Dermis microvascular lymphatic vessel endothelial cell (primary cell): ENCODE measurements around the gene MESP1. TPM values are rescaled to one million over a fixed set of nuclear protein-coding genes. Genes with fewer than 3 reads are reported as not detected.

ENCODE experiments used
- DNase-seq, 2 donors: peaks; one replicate each; pipeline versions ENCODE4 v3.0.0 to v3.0.0-alpha.2; 2010; ENCODE audit warnings: low read depth in 2 of 2
- total RNA-seq: library from RNA; depleted of rRNA; stranded (reverse); fragments of >200 nt; gene quantifications from 2 replicates; pipeline ENCODE4 v1.2.1, GENCODE V29; 2014

The MESP1 gene
- total RNA-seq, 1 donor from 2014 or later: 0.13 TPM

DNA sequence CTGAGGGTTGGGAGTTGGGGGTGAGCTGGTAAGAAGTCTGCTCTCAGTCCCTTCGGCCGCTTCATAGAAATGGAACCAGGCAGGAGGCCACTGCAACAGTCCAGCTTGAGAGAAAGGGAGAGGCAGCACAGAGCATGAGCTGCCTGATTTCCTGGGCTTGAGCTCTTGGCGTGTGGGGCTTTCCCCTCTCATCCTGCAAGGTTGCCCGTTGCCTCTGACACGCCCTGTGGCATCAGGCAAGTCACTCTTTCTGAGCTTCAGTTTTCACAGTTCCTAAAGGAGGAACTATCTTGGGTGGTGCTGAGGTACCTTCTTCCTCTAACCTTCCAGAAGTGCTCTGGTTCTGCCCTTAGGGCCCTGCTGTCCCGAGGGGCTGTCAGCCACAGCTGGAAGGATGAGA, 30.0 kb upstream of the MESP1 start:
- DNase-seq: no peak

DNA sequence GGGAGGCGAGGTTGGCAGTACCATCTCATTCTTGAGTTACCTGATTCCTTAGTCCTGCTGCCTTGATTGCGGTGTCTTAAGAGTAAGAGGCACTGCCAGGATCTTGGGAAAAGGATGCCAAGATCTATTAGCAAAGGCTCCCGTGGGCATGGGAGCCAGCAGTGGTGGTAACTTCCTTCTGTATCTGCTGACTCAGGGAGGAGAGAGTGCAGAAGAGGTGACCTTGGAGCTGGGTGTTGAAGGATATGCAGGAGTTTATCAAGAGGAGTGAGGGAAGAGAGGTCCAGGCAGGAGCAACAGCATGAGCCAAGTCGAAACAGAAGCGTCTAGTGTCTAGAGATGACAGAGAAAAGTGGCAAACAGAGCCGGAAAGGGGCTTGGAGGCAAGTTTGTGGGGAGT, 29.6 kb upstream of the MESP1 start:
- no peak for DNase-seq

DNA sequence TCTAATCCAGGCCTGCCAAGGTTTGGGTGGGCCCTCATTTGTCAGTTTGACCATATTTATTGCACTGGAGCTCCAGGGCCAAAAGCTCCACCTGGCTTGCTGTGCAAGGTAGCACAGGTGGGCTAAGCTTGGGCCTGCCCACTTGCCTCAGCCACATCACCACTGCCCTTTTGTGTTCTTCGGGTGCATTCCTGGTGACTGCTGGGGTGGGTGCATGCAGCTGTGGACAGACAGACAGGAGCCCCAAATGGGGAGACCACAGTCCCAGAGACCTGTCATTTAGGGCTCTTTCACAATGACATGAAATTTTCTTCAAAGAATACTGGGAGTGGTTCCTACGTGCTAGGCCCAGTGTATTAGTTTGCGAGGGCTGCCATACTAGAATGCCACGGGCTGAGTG, 27.8 kb upstream of the MESP1 start:
- DNase-seq: no peak

DNA sequence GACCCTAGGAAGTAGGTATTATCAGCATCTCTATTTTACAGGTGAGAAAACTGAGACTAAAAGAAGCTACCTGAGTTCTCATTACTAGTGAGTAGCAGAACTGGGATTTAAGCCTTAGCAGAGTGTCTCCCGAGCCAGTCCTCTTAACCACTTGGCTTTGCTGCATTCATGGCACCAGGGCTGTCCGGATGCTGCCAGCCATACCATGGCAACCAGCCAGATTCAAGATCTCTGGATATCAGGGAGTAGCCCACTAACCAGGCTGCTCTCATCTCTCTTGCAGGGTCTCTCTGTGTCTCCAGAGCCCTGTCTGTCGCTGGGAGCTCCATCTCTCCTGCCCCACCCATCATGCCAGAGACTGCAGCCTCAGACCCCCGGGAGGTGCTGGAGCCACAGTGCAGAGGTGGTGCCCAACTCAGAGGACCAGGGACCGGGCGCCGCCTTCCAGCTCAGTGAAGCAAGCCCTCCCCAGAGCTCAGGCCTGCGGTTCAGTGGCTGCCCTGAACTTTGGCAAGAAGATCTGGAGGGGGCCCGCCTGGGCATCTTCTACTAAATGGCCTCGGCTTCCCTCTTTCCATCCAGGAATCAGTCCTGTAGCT, 26.8 kb upstream of the MESP1 start:
- no peak for DNase-seq

DNA sequence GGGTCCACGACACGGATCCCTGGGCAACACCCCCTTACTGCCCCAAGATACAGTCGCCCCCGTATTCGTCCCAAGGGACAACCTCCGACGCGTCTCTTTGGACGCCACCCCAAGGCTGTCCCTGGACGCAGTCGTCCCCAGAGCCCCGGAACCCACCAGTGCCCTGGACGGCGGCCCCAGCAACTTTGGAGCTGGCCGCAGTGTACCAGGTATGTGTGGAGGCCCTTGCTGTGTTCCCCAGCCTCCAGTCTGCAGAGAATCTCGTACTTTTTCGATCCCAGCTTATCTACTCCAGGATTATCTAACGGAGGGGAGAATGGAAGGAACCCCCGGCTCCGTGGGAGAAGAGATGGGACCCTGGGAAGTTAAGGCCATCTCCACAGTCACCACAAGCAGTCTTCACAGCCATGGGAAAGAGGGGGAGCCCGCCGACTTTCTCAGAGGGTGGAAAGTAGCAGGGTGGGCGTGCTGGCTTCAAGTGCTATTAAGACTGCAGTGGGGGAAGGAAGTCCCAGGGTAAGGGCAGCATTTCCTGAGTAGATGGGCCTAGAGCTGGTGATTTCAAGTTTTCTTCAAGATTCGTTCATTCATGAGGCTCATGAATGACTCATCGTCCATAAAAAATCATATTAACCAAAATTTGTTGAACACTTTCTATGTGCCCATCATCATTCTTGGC, 26.2 kb upstream of the MESP1 start:
- DNase-seq: no peak

DNA sequence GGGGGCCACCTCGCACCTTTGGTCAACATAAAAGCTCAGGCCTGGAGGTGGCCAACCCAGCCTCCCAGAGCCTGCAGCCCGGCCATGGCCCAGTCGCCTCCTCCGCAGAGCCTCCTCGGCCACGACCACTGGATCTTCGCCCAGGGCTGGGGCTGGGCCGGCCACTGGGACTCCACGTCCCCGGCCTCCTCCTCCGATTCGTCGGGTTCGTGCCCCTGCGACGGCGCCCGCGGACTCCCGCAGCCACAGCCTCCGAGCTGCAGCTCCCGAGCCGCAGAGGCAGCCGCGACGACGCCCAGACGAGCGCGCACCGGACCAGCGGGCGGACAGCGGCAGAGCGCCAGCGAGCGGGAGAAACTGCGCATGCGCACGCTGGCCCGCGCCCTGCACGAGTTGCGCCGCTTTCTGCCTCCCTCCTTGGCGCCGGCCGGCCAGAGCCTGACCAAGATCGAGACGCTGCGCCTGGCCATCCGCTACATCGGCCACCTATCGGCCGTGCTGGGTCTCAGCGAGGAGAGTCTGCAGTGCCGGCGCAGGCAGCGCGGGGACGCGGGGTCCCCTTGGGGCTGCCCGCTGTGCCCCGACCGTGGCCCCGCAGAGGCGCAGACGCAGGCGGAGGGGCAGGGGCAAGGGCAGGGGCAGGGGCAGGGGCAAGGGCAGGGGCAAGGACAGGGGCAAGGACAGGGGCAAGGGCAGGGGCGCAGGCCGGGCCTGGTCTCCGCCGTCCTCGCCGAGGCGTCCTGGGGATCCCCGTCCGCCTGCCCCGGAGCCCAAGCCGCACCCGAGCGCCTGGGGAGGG, 25.4 kb upstream of the MESP1 start, which contains the start of gene MESP2:
Gene MESP2, plus strand, starts transcription at position 59 of the 799 bp plus-strand sequence. Its CDS starts 26 bp downstream, at position 85.
- DNase-seq: peak; percentile 34 to 88

DNA sequence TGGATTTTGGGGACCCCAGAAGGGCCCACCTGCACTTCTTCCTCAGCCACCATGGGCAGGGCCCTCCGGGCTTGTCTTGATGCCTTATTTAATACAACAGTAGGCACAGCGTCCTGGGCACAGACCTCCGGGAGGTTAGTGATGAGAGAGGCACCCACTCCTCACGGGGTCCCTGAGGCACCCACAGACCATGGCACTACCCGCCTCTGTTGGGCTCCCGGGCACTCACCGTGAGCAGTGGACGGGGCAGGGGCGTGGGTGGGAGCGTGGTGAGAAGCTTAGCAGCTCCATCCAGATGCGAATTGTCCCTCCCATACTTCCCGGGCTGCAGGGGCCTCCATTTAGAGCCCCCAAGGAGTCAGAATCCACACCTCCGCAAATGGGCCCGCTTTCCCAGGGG, 24.8 kb upstream of the MESP1 start:
- DNase-seq: no peak

DNA sequence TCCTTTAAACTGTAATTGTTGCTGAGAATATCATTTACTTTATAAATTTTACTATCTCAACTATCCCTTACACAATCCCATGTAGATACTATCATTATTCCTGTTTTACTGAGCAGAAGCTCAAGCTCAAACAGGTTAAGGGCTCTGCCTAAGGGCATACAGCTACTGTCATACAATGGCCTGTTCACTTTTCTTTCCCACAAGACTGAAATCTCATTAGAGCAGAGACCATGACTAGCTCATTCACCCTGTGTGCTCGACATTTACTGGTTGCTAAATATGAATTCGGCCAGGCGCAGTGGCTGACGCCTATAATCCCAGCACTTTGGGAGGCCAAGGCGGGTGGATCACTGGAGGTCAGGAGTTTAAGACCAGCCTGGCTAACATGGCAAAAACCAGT, 23.4 kb upstream of the MESP1 start:
- no peak for DNase-seq

DNA sequence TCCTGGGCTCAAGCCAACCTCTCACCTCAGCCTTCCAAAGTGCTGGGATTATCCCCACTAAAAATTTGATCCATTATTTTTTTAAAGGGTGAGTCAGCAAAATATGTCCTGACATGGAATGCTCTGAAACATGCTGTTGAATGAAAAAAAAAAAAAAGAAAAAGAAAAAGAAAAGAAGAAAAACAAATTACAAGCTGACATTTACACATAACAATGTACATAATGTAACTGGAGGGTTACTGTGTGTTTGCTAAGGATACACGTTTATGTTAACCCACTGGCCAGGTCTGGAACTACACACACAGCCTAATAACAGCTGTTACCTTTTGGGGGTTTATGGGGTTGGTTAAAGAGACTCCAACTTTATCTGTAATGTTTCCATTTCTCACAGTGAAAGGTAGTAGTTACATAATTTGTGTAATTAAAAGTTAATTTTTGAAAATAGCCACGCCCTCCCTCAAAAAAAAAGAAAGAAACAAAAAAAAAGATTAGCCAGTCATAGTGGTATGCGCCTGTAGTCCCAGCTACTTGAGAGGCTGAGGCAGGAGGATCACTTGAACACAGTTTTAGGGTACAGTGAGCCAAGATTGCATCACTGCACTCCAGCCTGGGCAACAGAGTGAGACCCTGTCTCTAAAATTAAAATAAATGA, 22.0 kb upstream of the MESP1 start:
- DNase-seq: peak in 1 of 2 donors; percentile 27

DNA sequence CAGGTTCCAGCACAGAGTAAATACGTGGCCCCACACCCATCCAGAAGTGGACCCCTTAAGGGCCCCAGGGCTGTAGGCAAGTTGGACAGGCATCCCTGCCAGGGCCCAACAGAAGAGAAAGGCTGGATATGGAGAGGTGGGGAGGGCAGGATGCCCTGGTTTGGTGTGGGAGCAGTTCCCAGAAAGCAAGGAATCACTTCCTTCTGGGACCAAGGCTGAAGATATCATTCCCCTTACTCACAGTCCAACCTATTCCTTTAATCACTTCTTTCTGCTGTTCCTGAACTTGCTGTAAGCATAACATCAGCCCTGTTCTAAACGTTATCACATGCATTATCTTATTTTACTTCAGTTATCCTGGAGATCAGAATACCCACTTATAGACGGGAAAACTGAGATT, 19.0 kb upstream of the MESP1 start:
- DNase-seq: no peak

DNA sequence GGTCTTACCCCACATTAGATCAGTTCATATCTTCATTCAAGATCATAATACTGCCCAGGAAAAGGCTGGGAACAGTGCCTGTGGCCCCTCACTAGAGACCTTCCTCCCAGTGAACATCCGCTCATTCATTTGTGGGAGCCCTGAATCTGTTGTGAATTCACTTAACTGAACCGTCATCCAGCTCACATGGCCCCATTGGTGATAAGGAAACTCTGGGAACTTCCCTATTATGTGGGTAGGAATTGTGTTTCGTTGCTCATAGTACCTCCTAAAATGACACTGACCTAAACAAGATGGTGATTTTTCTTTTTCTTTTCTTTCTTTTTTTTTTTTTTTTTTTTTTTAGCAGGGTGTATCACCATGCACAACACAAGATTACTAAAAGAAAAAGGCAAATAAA, 18.3 kb upstream of the MESP1 start:
- DNase-seq: no peak

DNA sequence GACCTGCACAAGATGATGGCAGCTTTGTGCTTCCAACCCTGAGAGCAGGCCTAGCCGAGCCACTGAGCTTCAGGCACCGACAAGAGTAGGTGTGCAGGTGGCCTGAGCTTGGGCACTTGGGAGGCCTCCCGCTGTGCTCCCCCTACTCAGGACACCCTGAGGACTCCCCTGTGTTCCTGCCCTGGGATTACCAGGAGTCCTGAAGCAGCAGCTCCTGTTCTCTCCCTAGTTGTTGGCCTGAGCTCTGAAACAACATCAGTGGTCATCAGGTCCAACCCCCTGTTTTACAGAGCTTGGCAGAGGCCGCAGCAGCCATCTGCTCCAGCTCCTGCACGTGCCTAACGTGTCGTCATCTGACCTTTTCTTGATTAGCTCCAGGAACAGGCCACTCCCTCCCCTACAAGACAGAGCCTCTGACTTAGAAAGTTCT, 17.0 kb upstream of the MESP1 start:
- DNase-seq: no peak

DNA sequence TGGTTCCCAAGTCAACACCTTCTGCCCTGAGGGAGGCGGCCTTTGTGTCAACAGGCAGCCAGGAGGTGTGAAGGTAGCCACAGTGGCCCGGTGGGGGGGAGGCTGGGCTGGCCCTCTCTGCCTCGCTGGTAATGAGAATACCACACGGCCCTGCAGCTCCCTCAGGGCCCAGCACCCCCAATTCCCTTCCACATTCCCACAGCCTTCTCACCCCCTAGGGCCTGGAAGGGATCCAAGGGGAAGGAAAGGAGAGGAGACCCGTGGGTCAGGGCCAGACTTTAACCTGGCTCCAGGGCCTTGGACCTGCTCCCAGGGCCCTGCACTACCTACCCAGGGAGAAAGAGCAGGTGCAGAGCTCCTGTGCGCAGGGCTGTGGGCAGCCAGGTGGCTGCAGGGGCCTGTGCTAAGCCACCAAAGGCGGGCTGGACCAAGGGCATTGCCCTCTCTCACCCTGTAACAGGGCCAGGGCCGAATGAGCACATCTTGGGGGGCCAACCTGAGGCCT, 16.4 kb upstream of the MESP1 start:
- DNase-seq: no peak

DNA sequence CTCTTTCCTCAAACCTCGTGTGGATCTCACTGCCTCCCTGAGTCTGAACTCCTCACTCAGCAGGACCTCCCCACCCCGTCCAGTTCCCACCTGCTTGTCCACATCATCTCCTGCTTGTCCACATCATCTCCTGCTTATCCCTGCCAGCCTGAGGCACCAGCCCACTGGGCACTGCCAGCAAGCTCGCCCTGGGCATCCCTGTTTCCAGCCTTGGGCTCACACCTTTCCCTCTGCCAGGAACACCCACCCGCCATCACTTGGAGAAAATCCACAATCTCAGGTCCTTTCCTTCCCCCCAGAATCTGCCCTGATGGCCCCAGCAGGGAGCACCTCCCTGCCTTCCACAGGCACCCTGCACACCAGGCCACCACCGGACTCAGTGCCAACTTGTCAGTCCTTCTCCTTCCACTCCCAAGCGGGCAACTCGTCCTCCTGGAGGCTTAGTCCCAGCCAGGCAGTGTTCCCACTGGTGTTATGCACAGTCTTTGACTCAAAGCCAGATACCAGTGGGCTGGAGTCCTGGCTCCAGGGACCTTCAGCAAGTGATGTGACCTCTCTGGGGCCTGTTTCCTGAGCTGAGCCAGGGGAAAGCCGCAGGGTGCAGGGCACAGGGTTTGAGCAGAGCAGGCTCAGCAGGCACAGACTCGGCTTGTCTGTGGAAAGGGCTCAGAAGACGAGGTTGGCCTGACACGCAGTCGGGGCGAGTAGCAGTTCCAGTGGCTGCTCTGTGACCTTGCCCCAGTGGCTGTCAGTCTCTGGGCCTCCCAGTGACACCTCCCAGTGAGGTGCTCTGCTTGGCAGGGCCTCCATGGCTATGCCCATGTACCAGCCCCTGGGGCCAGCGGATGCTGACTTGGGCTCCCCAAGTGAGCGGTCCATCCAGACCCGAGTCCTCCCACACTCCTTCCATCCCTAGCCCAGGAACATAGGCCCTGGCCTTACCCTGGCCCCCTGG, 15.6 kb upstream of the MESP1 start:
- DNase-seq: no peak

DNA sequence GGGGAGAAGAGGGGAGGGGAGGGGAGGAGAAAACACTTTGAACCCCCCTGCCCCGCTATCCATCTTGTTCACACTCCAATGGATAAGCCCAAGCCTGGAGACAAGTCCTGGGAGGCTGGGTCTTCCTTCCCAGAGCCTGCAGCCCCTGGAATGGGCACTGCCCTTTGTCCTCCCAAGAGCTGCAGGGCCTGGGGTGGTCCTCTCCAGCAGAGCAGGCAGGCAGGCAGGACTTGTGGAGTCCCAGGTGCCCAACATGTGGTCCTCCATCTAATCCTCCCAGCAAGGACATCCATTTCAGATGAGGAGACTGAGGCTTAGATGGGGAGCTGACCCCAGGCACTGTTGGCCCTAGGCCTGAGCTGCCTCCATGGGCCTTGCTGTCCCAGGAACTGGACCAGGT, 14.6 kb upstream of the MESP1 start:
- DNase-seq: no peak

DNA sequence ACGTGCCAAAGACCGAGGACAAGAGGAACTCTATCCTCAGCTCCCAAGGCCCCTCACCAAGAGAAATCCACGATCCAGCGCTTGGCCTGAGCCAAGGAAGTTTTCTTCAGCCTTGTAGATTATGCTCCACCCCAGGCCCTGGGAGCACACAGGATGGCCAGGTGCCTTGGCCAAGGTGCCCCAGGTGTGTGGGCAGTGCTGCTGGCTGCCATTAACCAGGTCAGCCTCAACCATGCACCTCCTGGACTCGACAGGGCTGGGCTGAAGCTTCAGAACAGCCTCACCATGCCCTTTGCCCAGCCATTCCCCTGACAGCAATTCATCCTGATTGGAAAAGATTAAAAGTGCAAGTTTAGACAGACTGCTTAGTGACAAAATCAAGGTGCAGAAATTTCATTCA, 10.9 kb upstream of the MESP1 start:
- DNase-seq: no peak

DNA sequence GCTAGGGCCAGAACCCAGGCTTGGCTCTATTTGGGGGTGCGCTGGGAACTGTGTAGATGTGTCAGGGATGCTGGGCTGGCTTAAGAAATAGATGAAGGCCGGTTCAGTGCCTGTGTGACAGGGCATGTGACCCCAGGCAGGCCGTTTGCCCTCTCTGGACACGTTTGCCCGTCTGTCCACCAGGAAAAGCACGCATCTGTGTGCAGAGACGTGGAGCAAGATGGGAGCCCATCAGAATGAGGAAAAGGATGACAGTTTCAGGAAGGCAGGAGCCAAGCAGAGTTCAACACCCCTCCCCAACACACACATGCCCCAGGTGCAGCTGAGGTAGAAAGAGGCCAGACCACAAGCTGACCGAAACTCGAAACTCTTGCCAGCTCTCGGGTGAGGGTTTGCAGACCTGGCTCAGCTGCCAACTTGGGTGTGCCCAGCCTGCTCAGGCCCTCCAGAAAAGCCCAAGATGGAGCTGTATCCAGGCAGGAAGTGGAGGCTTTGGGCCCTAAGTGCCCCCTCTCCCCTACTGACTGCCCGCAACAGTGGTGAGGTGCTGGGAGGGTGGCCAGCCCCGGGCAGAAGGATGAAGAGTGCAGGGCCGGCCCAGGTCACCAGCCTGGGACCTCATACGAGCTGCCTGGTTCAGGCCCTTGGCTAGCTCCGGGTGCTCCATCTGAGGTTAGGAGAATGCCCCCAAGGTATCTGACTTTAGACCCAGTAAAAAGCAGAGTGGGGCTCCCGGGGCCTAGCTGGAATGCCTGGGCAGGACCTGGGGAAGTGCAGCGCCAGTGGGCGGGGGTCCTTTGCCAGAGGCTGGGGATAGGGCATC, 10.2 kb upstream of the MESP1 start:
- no peak for DNase-seq

DNA sequence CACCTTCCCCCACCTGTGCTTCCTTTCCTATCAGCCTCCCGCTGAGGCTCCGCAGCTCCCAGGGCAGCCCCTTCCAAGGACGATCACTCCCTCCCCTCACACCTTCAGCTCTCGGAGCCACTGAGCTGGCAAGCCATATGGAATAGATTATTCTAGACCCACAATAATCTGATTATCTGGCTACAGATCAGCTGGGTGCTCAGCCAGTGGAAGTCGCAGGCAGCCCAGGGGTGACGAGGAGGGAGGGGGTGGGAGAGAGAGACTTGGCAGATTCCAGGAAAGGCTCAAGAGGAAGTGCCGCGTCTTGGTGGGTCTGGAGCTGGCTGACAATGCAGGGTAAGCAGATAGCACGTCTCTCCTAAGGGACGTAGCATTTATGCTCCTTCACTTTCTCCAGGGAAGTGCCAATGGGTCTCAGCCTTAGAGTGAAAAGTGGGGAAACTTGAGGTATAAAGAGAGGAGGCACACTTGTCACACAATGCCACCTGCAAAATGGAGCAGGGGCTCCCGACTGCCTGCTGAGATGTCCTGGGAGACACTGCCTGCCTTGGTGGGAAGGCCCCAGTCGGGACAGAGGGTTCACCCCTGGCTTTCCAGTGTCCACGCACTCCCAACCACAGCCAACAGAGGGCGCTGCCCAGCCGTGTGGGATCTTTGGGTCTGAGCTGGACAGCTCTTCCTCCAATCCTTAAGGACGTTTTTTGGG, 9.4 kb upstream of the MESP1 start:
- peak; percentile 30 to 66 for DNase-seq

DNA sequence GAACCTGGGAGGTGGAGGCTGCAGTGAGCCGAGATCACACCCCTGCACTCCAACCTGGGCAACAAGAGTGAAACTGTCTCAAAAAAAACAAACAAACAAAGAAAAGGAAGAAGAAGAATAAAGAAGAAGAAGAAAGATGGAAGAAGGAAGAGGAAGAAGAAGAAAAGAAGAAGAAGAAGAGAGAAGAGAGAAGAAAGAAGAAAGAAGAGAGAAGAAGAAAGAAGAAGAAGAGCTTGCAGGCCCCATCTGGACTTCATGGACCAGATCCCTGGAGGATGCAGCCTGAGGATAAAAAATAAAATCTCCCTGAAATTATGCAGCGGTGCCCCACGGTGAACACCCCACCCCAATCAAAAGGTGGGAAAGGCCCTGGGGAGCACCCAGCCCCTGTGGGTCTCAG, 8.8 kb upstream of the MESP1 start:
- no peak for DNase-seq
